ENCODE results near the gene GNB2.

The GNB2 gene

DNA sequence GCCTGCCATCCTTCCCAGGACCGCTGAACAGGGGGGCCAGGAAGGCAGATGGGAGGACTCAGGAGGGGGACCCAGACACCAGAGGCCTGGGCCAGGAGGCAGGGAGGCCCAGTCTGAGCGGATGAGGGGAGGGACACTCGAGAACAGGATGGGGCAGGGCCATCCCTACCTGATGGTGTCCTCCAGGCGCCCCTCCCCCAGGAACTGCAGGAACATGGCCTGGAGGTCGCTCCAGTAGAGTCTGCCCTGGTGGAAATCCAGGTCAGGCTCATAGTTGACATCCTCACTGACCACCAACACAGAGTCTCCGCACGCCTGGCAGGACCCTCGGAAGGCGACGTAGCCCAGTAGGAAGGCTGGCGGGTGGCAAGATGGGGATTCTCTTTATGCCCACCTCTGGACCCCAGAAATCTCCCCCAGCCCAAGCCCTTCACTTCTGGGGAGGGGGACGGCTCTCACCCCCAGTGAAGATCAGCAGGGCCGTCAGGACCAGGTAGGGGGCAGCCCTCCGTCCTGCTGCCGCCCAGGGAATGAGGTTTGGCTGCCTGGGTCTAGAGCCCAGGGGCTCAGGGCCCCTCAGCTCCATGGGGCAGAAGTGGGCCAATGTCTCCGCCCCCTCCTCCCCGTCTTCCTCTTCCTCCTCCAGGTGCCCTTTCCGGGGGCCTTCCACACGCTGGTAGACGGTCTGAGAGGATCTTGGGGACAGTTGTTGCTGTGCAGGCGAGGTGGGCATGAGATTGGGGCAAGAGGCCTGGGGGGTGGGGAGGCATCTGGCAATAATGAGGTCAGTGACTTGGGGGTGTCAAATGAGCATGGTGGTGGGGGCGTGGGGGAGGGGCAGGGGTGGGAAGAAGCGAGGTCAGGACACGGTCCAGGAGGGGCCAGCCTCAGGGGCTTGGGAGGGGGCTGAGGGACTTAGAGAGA lies 32.8 kb upstream of the GNB2 start:
- H3K27me3 ChIP-seq (ENCODE audit: insufficient read depth, low read length, poor library complexity, severe bottlenecking): no peaks in the 10 kb centered on the region

GRCh38 chr7:100641463-100641859 lies 32.1 kb upstream of the GNB2 start, which contains the start of gene TFR2:
Gene TFR2, minus strand, starts transcription at chr7:100641552. Its CDS starts 43 bp downstream, at chr7:100641509.
- Histone ChIP-seq H3K4me3 (ENCODE audit: low read length, poor library complexity, severe bottlenecking) (no peak within 1 kb of the TSS), H3K9me2 (replicated peaks; ENCODE audit: low read depth, low read length) (no peaks in the 10 kb centered on the region), H3K27me3 (ENCODE audit: insufficient read depth, low read length, poor library complexity, severe bottlenecking) (no peaks in the 10 kb centered on the region), H4K20me1 (ENCODE audit: insufficient read depth, low read length, poor library complexity, severe bottlenecking) (no peaks in the 10 kb centered on the region), H3K4me1 (ENCODE audit: insufficient read depth, low read length, poor library complexity, severe bottlenecking) (no peaks in the 10 kb centered on the region), H3F3A (ENCODE audit: low read depth) (no peaks in the 10 kb centered on the region), H3K79me2 (ENCODE audit: insufficient read depth, low read length) (no peaks in the 10 kb centered on the region), H3K36me3 (ENCODE audit: insufficient read depth, low read length) (no peaks in the 10 kb centered on the region), H3K9ac (ENCODE audit: low read depth, low read length, poor library complexity, severe bottlenecking) (no peak within 1 kb of the TSS), H2AFZ (ENCODE audit: low read length) (no peak within 1 kb of the TSS), H3K9me3 (ENCODE audit: insufficient read depth, low read depth, low read length) (no peaks in the 10 kb centered on the region), H3K4me2 (ENCODE audit: low read depth, low read length, poor library complexity, severe bottlenecking) (no peak within 1 kb of the TSS)
- TF ChIP-seq, protein P1, sequence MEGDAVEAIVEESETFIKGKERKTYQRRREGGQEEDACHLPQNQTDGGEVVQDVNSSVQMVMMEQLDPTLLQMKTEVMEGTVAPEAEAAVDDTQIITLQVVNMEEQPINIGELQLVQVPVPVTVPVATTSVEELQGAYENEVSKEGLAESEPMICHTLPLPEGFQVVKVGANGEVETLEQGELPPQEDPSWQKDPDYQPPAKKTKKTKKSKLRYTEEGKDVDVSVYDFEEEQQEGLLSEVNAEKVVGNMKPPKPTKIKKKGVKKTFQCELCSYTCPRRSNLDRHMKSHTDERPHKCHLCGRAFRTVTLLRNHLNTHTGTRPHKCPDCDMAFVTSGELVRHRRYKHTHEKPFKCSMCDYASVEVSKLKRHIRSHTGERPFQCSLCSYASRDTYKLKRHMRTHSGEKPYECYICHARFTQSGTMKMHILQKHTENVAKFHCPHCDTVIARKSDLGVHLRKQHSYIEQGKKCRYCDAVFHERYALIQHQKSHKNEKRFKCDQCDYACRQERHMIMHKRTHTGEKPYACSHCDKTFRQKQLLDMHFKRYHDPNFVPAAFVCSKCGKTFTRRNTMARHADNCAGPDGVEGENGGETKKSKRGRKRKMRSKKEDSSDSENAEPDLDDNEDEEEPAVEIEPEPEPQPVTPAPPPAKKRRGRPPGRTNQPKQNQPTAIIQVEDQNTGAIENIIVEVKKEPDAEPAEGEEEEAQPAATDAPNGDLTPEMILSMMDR (conservative IDR thresholded peaks at IDR 0.05; ENCODE audit: low read length): no peak
- no peak for TF ChIP-seq EZH2phosphoT487 (IDR thresholded peaks at IDR 0.05; ENCODE audit: borderline replicate concordance)

More for the DNA sequence above, 32.8 kb upstream of the GNB2 start:
- H4K20me1 ChIP-seq (ENCODE audit: insufficient read depth, low read length, poor library complexity, severe bottlenecking): no peaks in the 10 kb centered on the region
- no peaks in the 10 kb centered on the region for H3K36me3 ChIP-seq (ENCODE audit: insufficient read depth, low read length)
- no peaks in the 10 kb centered on the region for H3K4me1 ChIP-seq (ENCODE audit: insufficient read depth, low read length, poor library complexity, severe bottlenecking)
- no peaks in the 10 kb centered on the region for H3F3A ChIP-seq (ENCODE audit: low read depth)
- H3K9me2 ChIP-seq (replicated peaks; ENCODE audit: low read depth, low read length): no peaks in the 10 kb centered on the region
- TF ChIP-seq, protein P1 (conservative IDR thresholded peaks at IDR 0.05; ENCODE audit: low read length): no peak
- TF ChIP-seq EZH2phosphoT487 (IDR thresholded peaks at IDR 0.05; ENCODE audit: borderline replicate concordance): no peak
- H3K4me3 ChIP-seq (ENCODE audit: low read length, poor library complexity, severe bottlenecking): no peak overlapping the region
- no peaks in the 10 kb centered on the region for H3K9me3 ChIP-seq (ENCODE audit: insufficient read depth, low read depth, low read length)
- no peaks in the 10 kb centered on the region for H3K79me2 ChIP-seq (ENCODE audit: insufficient read depth, low read length)
- no peak overlapping the region for H3K4me2 ChIP-seq (ENCODE audit: low read depth, low read length, poor library complexity, severe bottlenecking)
- H3K9ac ChIP-seq (ENCODE audit: low read depth, low read length, poor library complexity, severe bottlenecking): no peak overlapping the region
- no peak overlapping the region for H2AFZ ChIP-seq (ENCODE audit: low read length)

- Histone ChIP-seq H3K4me3 (ENCODE audit: low read length, poor library complexity, severe bottlenecking) (no peak overlapping the region), H3F3A (ENCODE audit: low read depth) (no peaks in the 10 kb centered on the region), H3K4me1 (ENCODE audit: insufficient read depth, low read length, poor library complexity, severe bottlenecking) (no peaks in the 10 kb centered on the region), H3K79me2 (ENCODE audit: insufficient read depth, low read length) (no peaks in the 10 kb centered on the region), H3K9me2 (replicated peaks; ENCODE audit: low read depth, low read length) (no peaks in the 10 kb centered on the region), H2AFZ (ENCODE audit: low read length) (no peak overlapping the region), H3K36me3 (ENCODE audit: insufficient read depth, low read length) (no peaks in the 10 kb centered on the region), H3K4me2 (ENCODE audit: low read depth, low read length, poor library complexity, severe bottlenecking) (no peak overlapping the region), H3K9ac (ENCODE audit: low read depth, low read length, poor library complexity, severe bottlenecking) (no peak overlapping the region), H3K27me3 (ENCODE audit: insufficient read depth, low read length, poor library complexity, severe bottlenecking) (no peaks in the 10 kb centered on the region), H3K9me3 (ENCODE audit: insufficient read depth, low read depth, low read length) (no peaks in the 10 kb centered on the region), H4K20me1 (ENCODE audit: insufficient read depth, low read length, poor library complexity, severe bottlenecking) (no peaks in the 10 kb centered on the region)
- TF ChIP-seq EZH2phosphoT487 (IDR thresholded peaks at IDR 0.05; ENCODE audit: borderline replicate concordance): no peak
- TF ChIP-seq, protein P1 (conservative IDR thresholded peaks at IDR 0.05; ENCODE audit: low read length): no peak
Measured at GRCh38 chr7:100641860-100642533, 31.5 kb upstream of the GNB2 start.

Measured in Loucy (cell line).